ENCODE data around the gene BEAN1.
"Not testable (repeated sequence)": the region's sequence is repeated elsewhere in the genome, so short reads cannot be mapped to it uniquely, and the experiment has no call there.

Gene BEAN1

DNA sequence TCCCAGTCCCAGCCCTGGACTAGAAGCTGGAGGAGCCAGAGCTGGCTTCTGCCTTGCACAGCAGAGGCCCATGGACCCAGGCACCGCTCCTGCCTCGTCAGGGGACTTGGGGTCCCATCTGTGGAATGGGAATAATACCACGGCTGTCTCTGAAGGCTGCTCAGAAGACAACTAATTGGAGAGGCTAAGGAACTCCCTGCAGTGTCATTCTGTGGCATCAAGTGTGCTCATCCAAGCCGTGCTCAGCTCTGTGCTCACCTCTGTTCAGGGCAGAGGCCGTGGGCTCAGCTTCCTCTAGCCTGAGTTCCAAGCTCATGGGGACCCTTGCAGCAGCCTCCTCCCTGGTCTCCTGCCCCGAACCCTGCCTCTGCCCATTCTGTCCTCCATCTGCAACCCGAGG lies 31.8 kb downstream of the BEAN1 start:
- Histone ChIP-seq H3K4me3 (ENCODE audit: low read length) (no peak overlapping the region), H3K9me3 (ENCODE audit: control insufficient read depth, insufficient read depth, low read length) (no peaks in the 10 kb centered on the region), H3K36me3 (ENCODE audit: control insufficient read depth, insufficient read depth, low read length) (no peaks in the 10 kb centered on the region), H3K4me1 (ENCODE audit: control insufficient read depth, insufficient read depth, low read length) (peaks cover 2% of the 10 kb centered on the region; the same call in 1 of the 2 replicates), H3K27me3 (ENCODE audit: control insufficient read depth, insufficient read depth, low read length) (no peaks in the 10 kb centered on the region), H3K27ac (ENCODE audit: low read length) (no peak overlapping the region)
- DNase-seq (ENCODE audit: low read depth, low spot score): no peak
- no CpG with 5 or more reads among the region's 7 CpGs for WGBS (ENCODE audit: insufficient coverage, insufficient read length)

DNA sequence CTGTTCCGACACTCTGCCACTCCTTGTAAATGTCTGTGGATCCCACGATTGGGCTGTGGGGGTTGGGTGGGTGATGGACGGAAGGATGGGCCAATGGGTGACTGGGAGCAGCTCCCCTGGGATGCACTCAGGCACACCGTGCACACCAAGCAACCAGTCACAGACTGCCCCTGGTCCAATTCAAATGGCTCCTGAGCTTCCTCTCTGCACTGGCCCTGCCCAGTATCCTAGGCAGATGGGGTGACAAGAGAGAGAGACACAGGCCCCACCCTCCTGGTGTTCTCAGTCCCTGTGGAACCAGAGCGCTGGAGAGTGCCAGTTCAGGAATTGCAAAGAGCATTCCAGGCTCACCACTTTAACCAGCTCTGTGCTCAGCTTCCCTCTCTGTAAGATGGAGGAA lies 32.8 kb downstream of the BEAN1 start:
- no peaks in the 10 kb centered on the region for H3K9me3 ChIP-seq (ENCODE audit: control insufficient read depth, insufficient read depth, low read length)
- no peak for DNase-seq (ENCODE audit: low read depth, low spot score)
- peaks cover 2% of the 10 kb centered on the region; the same call in 1 of the 2 replicates for H3K4me1 ChIP-seq (ENCODE audit: control insufficient read depth, insufficient read depth, low read length)
- no CpG with 5 or more reads among the region's 5 CpGs for WGBS (ENCODE audit: insufficient coverage, insufficient read length)
- no peaks in the 10 kb centered on the region for H3K27me3 ChIP-seq (ENCODE audit: control insufficient read depth, insufficient read depth, low read length)
- H3K27ac ChIP-seq (ENCODE audit: low read length): no peak overlapping the region
- H3K4me3 ChIP-seq (ENCODE audit: low read length): no peak overlapping the region
- H3K36me3 ChIP-seq (ENCODE audit: control insufficient read depth, insufficient read depth, low read length): no peaks in the 10 kb centered on the region

DNA sequence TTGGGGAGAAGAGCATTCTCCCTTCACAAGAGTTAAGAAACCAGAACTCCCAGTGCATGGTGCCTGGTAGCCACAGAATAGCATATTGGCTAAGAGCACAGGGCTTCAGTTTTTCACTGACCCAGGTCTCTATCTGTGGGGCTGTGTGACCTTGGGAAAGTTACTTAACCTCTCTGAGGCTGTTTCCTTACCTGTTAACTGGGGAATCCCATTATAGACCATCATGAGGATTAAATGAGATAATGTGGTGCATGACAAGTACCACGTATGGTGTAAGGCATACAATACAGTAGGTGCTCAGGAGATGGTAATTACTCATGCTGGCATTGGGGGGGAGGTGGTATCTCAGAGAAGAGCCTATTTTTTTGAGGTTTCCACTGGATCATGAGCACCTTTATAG lies 33.6 kb downstream of the BEAN1 start:
- Histone ChIP-seq H3K9me3 (ENCODE audit: control insufficient read depth, insufficient read depth, low read length) (no peaks in the 10 kb centered on the region), H3K36me3 (ENCODE audit: control insufficient read depth, insufficient read depth, low read length) (no peaks in the 10 kb centered on the region), H3K4me3 (ENCODE audit: low read length) (no peak overlapping the region), H3K27me3 (ENCODE audit: control insufficient read depth, insufficient read depth, low read length) (no peaks in the 10 kb centered on the region), H3K4me1 (ENCODE audit: control insufficient read depth, insufficient read depth, low read length) (peaks cover 2% of the 10 kb centered on the region; the same call in 1 of the 2 replicates), H3K27ac (ENCODE audit: low read length) (no peak overlapping the region)
- no CpG with 5 or more reads among the region's 1 CpG for WGBS (ENCODE audit: insufficient coverage, insufficient read length)
- DNase-seq (ENCODE audit: low read depth, low spot score): no peak

DNA sequence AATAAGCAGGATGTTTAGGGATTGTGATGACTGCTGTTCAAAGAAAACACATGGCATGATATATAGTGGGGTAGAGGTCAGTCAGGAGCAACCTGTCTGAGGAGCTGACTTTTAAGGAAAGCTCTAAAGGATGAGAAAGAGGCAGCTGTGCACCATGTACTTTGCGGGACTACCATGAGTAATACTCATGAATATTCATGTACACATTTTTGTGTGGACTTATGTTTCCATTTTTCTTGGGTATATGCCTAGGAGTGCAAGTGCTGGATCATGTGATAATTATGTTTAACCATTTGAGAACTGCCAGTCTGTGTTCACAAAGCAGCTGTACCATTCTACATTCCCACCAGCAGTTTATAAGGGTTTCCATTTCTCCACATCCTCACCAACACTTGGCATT lies 35.8 kb downstream of the BEAN1 start:
- DNase-seq (ENCODE audit: low read depth, low spot score): no peak
- Histone ChIP-seq H3K4me3 (ENCODE audit: low read length) (no peak overlapping the region), H3K4me1 (ENCODE audit: control insufficient read depth, insufficient read depth, low read length) (peaks cover 2% of the 10 kb centered on the region; the same call in 1 of the 2 replicates), H3K36me3 (ENCODE audit: control insufficient read depth, insufficient read depth, low read length) (no peaks in the 10 kb centered on the region), H3K27ac (ENCODE audit: low read length) (no peak overlapping the region), H3K9me3 (ENCODE audit: control insufficient read depth, insufficient read depth, low read length) (no peaks in the 10 kb centered on the region), H3K27me3 (ENCODE audit: control insufficient read depth, insufficient read depth, low read length) (no peaks in the 10 kb centered on the region)
- WGBS (ENCODE audit: insufficient coverage, insufficient read length): no CpG with 5 or more reads among the region's 1 CpG

DNA sequence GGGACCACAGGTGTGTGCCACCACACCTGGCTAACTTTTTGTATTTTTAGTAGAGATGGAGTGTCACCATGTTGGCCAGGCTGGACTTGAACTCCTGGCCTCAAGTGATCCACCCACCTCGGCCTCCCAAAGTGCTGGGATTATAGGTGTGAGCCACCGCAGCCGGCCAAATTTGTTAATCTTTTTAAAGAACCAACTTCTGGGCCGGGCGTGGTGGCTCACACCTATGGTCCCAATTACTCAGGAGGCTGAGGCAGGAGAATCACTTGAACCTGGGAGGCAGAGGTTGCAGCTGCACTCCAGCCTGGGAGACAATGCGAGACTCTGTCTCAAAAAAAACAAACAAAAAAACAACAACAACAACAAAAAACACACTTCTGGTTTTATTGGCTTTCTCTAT lies 38.9 kb downstream of the BEAN1 start:
- not testable (repeated sequence) for H3K27ac ChIP-seq (ENCODE audit: low read length); H3K9me3 ChIP-seq (ENCODE audit: control insufficient read depth, insufficient read depth, low read length); DNase-seq (ENCODE audit: low read depth, low spot score); H3K27me3 ChIP-seq (ENCODE audit: control insufficient read depth, insufficient read depth, low read length); H3K4me1 ChIP-seq (ENCODE audit: control insufficient read depth, insufficient read depth, low read length); H3K36me3 ChIP-seq (ENCODE audit: control insufficient read depth, insufficient read depth, low read length); H3K4me3 ChIP-seq (ENCODE audit: low read length)
- no CpG with 5 or more reads among the region's 6 CpGs for WGBS (ENCODE audit: insufficient coverage, insufficient read length)

DNA sequence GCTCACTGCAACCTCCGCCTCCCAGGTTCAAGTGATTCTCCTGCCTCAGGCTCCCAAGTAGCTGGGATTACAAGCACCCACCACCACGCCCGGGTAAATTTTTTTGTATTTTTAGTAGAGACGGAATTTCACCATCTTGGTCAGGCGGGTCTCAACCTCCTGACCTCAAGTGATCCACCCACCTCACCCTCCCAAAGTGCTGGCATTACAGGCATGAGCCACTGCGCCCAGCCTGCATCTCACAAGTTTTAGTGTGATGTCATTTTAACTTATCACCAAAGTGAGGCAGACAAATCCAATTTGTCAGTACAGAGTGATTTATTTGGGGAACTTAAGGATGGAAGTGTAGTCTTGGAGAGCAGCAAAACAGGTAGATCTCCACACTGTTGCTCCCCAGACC lies 39.5 kb downstream of the BEAN1 start:
- H3K4me1 ChIP-seq (ENCODE audit: control insufficient read depth, insufficient read depth, low read length); H3K36me3 ChIP-seq (ENCODE audit: control insufficient read depth, insufficient read depth, low read length); H3K9me3 ChIP-seq (ENCODE audit: control insufficient read depth, insufficient read depth, low read length); H3K27me3 ChIP-seq (ENCODE audit: control insufficient read depth, insufficient read depth, low read length); H3K4me3 ChIP-seq (ENCODE audit: low read length); H3K27ac ChIP-seq (ENCODE audit: low read length); DNase-seq (ENCODE audit: low read depth, low spot score): not testable (repeated sequence)
- WGBS (ENCODE audit: insufficient coverage, insufficient read length): no CpG with 5 or more reads among the region's 6 CpGs

DNA sequence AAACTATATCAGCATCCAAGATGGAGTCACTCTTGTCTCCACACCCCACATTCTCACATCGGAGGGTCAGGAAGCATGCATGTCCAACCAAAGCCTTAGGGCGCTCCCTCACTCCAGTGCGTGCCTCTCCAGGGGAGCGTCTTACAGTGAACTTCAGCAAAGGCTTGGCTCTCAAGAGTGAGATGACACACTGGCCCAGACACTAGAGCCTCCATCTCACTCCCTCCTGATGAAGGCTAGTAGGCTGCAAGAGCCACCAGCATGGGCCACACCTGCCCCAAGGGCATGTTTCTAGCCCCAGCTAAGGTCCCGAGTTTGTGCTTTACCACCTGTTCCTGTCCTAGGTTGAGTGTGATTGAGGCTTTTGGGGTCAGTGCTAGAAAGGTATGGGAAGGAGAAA lies 40.5 kb downstream of the BEAN1 start:
- H3K27ac ChIP-seq (ENCODE audit: low read length): no peak overlapping the region
- H3K4me3 ChIP-seq (ENCODE audit: low read length): no peak overlapping the region
- no peaks in the 10 kb centered on the region for H3K27me3 ChIP-seq (ENCODE audit: control insufficient read depth, insufficient read depth, low read length)
- WGBS (ENCODE audit: insufficient coverage, insufficient read length): no CpG with 5 or more reads among the region's 5 CpGs
- DNase-seq (ENCODE audit: low read depth, low spot score): no peak
- H3K36me3 ChIP-seq (ENCODE audit: control insufficient read depth, insufficient read depth, low read length): no peaks in the 10 kb centered on the region
- H3K9me3 ChIP-seq (ENCODE audit: control insufficient read depth, insufficient read depth, low read length): no peaks in the 10 kb centered on the region
- H3K4me1 ChIP-seq (ENCODE audit: control insufficient read depth, insufficient read depth, low read length): no peaks in the 10 kb centered on the region

DNA sequence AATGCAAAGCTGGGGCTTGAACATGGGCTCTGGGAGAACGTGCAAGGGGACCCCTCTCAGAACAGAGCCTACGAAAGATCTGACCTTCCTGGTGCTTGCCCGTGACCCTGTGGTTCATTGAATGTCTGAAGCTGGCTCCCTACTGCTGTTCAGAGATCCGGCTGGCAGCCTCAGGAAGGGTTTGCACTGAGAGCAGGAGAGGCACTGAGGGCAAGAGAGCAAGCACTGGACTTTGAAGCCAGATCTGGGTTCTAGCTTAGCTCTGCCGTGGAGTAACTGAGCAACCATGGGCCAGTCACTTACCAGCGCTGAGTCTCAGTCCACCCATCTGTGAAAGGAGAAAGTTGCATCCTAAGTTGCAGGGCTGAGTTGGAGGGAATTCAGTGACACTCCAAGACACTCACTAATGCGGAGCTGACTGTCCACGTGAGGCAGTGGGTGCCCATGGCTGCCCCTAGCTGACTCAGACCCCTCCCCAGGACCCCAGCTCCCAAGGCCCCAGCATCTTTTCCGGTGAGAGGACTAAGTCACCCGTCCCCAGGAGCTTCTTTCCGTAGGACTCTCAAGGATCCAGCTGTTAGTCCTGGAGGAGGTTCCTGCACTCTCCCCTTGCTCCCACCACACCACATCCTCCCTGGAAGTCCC lies 41.3 kb downstream of the BEAN1 start:
- no peaks in the 10 kb centered on the region for H3K9me3 ChIP-seq (ENCODE audit: control insufficient read depth, insufficient read depth, low read length)
- no peak for DNase-seq (ENCODE audit: low read depth, low spot score)
- H3K4me3 ChIP-seq (ENCODE audit: low read length): no peak overlapping the region
- no peaks in the 10 kb centered on the region for H3K4me1 ChIP-seq (ENCODE audit: control insufficient read depth, insufficient read depth, low read length)
- no peak overlapping the region for H3K27ac ChIP-seq (ENCODE audit: low read length)
- no peaks in the 10 kb centered on the region for H3K27me3 ChIP-seq (ENCODE audit: control insufficient read depth, insufficient read depth, low read length)
- no CpG with 5 or more reads among the region's 11 CpGs for WGBS (ENCODE audit: insufficient coverage, insufficient read length)
- no peaks in the 10 kb centered on the region for H3K36me3 ChIP-seq (ENCODE audit: control insufficient read depth, insufficient read depth, low read length)

DNA sequence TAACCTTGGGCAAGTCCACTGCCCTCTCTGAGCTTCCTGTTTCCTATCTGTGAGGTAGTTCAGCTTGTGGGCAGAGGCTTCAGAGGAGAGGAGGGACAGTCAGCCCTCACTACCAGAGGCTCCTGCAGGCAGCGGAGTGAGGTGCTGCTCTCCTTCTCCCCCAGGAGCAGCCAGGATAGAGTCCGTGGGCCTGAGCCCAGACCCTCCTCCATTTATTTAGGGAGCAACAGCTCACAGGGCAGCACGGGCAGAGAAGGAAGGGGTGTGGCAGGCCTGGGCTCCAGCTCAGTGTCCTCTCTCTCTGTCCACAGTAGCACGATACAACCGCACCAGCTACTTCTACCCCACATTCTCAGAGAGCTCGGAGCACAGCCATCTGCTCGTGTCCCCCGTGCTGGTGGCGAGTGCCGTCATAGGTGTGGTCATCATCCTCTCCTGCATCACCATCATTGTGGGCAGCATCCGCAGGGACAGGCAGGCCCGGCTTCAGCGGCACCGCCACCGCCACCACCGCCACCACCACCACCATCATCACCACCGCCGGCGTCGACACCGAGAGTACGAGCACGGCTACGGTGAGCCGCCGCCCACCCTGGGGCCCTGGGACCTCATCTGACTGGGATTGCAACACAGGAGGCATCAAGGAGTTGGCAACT lies 42.3 kb downstream of the BEAN1 start:
- Histone ChIP-seq H3K4me3 (ENCODE audit: low read length) (no peak overlapping the region), H3K36me3 (ENCODE audit: control insufficient read depth, insufficient read depth, low read length) (no peaks in the 10 kb centered on the region), H3K9me3 (ENCODE audit: control insufficient read depth, insufficient read depth, low read length) (no peaks in the 10 kb centered on the region), H3K27me3 (ENCODE audit: control insufficient read depth, insufficient read depth, low read length) (no peaks in the 10 kb centered on the region), H3K4me1 (ENCODE audit: control insufficient read depth, insufficient read depth, low read length) (no peaks in the 10 kb centered on the region), H3K27ac (ENCODE audit: low read length) (no peak overlapping the region)
- WGBS (ENCODE audit: insufficient coverage, insufficient read length): no CpG with 5 or more reads among the region's 26 CpGs
- no peak for DNase-seq (ENCODE audit: low read depth, low spot score)

DNA sequence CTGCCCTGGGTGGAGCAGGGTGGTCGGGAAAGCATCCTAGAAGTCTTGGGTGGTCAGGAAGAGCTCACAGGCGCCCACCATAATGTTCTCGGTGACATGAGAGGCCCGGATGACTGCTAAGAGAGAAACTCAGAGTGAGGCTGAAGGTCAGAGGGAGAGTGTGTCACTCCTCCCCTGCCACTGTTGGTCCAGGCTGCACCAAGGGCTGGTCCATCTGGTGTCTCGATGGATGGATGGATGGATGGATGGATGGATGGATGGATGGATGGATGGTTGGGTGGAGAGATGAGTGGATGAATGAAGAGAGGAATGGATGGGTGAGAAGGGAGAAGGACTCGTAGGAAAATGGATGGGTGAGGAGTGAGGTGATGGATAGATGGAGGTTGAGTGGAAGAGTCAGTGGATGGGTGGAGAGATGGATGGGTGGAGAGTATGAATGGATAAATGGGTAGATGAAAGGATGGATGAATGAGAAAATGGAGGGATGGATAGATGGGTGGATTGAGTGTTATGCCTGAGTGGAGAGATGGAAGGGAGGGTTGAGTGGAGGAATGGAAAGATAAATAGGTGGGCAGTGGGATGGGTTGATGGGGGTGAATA lies 43.0 kb downstream of the BEAN1 start:
- Histone ChIP-seq H3K9me3 (ENCODE audit: control insufficient read depth, insufficient read depth, low read length) (no peaks in the 10 kb centered on the region), H3K4me3 (ENCODE audit: low read length) (no peak overlapping the region), H3K27ac (ENCODE audit: low read length) (no peak overlapping the region), H3K27me3 (ENCODE audit: control insufficient read depth, insufficient read depth, low read length) (no peaks in the 10 kb centered on the region), H3K36me3 (ENCODE audit: control insufficient read depth, insufficient read depth, low read length) (no peaks in the 10 kb centered on the region), H3K4me1 (ENCODE audit: control insufficient read depth, insufficient read depth, low read length) (no peaks in the 10 kb centered on the region)
- 100% methylated on average over 1 of the region's 6 CpGs for WGBS (ENCODE audit: insufficient coverage, insufficient read length)
- DNase-seq (ENCODE audit: low read depth, low spot score): no peak

Data from iPS DF 6.9 (cell line).